ENCODE data around the gene POLR3E.
"Not testable (repeated sequence)": the region's sequence is repeated elsewhere in the genome, so short reads cannot be mapped to it uniquely, and the experiment has no call there.

Gene POLR3E

GRCh38 chr16:22336581-22336980 is 39.4 kb downstream of the POLR3E start:
- no peak for FAIRE-seq

DNA sequence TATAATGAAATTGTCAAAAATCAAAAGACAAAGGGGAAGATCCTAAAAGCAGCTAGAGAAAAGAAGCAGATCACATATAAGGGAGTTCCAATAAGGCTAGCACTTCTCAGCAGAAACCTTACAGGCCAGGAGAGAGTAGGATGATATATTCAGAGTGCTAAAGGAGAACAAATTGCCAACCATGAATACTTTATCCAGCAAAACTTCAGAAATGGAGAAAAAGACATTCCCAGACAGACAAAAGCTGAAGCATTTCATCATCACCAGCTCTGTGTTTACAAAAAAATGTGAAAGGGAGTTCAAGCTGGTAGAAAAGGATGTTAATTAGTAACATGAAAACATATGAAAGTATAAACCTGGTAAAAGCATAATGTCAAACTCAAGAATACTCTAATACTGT is 39.8 kb downstream of the POLR3E start:
- FAIRE-seq, result no peak

DNA sequence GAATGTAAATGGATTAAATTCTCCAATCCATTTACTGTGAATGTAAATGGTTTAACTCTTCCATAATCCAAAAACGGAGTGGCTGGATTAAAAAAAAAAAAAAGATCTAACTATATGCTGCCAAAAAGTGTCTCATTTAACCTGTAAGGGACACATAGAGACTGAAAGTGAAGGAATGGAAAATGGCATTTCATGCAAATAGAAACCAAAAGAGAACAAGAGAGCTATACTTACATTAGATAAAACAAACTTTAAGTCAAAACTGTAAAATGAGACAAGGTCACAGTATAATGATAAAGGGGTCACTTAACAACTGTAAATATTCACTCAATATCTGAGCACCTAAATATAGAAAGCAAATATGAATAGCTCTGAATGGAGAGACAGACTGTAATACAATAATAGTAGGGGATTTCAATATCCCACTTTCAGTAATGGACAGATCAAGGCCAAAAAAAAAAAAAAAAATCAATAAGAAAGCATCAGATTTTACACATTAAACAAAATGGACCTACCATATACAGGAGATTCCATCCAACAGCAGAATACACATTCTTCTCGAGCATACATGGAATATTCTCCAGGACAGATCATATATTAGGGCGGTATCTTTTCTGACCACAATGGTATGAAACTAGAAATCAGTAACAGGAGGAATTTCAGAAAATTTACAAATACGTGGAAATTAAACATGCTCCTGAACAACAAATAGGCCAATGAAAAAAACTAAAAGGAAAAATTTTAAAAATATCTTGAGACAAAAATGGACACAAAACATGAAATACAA is 40.8 kb downstream of the POLR3E start:
- no peak for FAIRE-seq

GRCh38 chr16:22340945-22341344 is 43.7 kb downstream of the POLR3E start:
- no peak for FAIRE-seq

DNA sequence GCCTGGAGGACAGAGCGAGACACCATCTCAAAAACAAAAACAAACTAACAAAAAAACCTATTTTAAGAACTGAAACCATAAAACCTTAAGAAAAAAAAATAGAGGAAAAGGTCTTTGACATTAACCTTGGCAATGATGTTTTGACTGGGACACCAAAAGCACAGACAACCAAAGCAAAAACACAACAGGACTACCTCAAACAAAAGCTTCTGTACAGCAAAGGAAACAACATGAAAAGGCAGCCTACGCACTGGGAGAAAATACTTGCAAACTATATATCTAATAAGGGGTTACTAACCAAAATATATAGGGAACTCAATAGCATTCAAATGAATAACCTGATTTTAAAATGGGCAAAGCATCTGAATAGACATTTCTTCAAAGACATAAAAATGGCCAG is 44.9 kb downstream of the POLR3E start:
- FAIRE-seq, result no peak

DNA sequence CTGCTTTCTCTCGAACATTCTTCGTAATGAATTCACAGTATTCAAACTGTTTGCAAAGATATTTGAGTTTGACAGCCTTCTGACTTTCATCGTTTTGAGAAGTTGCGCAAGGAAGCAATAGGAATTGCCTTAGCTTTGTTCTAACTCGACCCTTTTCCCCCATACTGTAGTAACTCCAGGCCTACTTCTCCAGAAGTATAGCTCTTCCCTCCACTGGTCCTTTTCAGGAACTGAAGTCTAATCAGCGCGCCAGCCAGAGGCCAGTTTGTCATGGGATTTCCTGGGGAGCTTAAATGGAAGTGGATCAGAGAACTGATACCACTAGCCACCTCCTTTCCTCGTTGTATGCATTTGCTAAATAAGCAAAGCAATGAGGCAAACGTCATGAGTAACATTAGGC is 49.3 kb downstream of the POLR3E start:
- no peak for FAIRE-seq

- no peak for FAIRE-seq
These were observed 50.1 kb downstream of the POLR3E start for GRCh38 chr16:22347100-22347820.

DNA sequence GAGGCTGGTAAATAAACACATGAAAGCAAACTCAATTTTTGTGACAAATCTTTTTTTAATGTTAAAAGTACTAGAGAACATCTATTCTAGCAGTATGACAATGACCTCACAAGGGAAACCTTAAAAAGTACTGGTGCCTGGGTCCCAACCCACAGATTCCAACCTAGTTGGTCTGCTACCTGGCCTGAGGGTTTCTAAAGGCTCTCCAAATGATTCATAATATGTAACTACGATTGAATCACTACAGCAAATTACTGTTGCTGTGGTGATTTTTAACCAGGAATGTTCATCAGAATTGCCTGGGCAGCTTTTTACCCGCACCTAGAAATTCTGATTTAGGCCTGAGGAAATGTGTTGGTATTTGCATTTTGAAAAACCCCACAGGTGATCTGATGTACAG is 51.1 kb downstream of the POLR3E start:
- FAIRE-seq, result no peak

GRCh38 chr16:22351017-22351416 is 53.8 kb downstream of the POLR3E start:
- not testable (repeated sequence) for FAIRE-seq

GRCh38 chr16:22352140-22352539 is 54.9 kb downstream of the POLR3E start:
- no peak for FAIRE-seq

- no peak for FAIRE-seq
These were observed 55.5 kb downstream of the POLR3E start for GRCh38 chr16:22352723-22353122.

DNA sequence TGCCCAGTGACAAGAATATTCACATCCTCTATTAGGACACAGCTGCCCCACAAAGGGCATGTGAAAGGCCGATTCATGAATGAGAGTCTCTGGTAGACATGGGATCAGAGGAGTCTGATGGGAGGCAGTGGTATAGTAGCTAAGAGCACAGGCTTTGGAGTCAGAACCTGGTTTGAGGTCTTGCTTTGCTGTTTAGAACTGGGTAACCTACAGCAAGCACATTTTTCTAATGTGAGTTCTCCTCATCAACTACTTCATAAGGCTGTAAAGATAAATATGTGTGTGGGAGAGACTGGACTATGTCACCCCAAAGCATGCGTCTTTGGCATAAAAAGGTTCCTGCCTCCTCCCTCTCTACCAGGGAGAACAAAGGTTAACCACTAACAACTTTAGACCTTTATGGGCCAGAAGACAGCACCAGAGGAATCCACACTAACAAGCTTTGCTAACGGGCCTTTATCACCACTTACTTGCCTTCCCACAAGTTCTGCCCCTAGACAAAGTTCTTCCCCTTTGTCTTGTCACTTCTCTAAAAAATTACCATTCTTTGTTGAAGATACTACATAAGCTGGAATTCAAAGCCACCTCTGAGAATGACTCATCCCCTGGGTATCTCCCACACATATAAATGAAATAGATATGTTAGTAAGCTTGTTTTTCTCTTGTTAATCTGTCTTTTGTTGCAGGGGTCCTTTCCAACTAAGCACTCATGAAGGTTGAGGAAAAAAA is 56.1 kb downstream of the POLR3E start:
- no peak for FAIRE-seq

DNA sequence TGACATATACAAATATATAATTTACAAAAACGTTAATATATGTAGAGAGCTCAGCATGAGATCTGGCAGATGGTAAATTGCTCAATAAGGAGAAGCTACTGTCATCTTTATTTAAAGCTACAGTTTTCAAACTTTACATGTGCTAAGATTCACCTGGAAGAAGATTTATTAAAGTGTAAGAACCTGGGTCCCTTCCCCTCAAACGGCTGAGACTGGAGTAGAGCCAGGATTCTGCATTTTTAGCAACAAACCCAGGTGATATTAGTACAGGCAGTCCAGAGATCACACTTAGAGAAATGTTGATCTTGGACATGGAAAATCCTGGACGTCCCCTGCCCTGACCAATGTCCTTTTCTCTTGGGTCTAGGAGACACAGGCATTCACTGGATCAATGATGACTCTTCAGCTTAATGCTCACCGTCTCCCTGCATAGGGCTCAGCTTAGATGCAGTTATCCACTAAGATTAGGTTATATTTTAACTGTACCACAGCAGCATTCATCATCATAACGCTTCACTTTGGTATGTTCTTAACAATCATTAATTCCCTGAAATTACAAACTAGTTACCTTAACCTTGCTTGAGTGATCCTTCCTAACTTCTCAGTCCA is 56.8 kb downstream of the POLR3E start:
- no peak for FAIRE-seq

DNA sequence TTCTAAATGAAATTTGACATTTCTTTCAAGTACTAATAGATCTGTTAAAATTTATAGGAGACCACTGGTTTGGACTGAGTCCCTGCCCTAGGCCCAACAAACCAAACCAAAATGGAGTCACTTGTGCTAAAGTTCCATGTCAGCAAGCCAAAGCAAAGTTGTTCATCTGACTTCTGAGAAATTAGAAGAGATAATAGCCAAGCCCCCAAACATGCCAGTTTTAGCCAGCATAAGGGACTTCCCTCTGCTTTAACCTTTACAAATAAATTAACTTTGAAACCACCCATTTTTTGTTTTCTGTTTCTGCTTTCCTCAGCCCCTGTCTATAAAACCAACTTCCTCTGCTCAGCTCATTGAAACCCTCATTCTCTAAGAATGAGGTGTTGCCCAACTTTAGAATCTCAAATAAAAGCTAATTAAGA is 58.3 kb downstream of the POLR3E start:
- FAIRE-seq, result no peak

- FAIRE-seq, result no peak
These were observed 59.9 kb downstream of the POLR3E start for GRCh38 chr16:22356930-22357634.

GRCh38 chr16:22357635-22357971 is 60.4 kb downstream of the POLR3E start:
- FAIRE-seq, result no peak

- no peak for FAIRE-seq
These were observed 60.8 kb downstream of the POLR3E start for GRCh38 chr16:22358000-22358399.

GRCh38 chr16:22359679-22360078 is 62.5 kb downstream of the POLR3E start:
- no peak for FAIRE-seq

DNA sequence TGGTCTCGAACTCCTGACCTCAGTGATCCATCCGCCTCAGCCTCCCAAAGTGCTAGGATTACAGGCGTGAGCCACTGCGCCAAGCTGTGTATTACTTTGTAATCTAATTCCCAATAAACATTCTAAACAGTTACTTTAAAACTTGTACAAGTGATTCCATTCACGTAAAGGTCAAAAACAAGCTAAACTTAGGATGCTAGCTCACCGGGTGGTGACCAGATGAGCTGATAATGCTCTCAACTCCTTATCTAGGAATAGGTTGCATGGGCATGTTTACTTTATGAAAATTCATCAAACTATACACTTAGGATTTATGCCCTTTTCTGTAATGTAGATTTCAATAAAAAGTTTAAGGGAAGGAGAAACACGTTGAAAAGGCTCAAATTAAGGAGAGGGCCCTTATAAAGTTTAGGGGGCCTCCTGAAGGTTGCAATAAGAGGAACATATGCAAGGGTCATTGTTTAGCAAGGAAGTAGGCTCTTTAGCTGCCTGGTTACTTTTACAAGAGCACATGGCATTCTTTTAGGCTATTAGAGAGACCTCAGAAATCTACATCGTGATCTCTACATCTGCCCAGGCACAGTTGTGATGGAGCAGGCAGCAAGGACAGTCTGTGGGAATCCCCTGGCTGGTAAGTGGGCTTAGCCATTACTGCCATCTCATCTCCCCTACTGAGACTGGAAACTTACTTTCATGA is 63.9 kb downstream of the POLR3E start:
- no peak for FAIRE-seq

DNA sequence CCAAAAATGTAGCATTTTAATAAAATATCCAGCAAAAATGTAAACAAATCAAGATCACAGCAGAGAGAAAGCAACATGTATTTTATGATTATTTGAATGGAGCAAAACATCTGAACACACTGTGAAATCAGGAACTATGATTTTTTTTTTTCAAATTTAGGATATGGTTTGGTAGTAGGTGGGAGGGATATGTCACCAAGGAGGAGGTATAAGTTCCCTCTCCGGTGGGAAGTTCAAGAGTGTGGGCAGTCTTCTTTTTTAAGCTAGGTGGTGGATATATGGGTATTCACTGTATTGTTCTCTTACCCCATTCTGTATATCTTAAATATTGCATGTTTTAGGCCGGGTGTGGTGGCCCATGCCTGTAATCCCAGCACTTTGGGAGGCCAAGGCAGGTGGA is 67.0 kb downstream of the POLR3E start:
- no peak for FAIRE-seq

GRCh38 chr16:22366371-22366770 is 69.2 kb downstream of the POLR3E start:
- no peak for FAIRE-seq

GRCh38 chr16:22366889-22367288 is 69.7 kb downstream of the POLR3E start:
- FAIRE-seq, result no peak
